Uterus (tissue), 4 donors: Measurements from ENCODE around the gene PTPRN2. TPM values are rescaled to one million over a fixed set of nuclear protein-coding genes. Genes with fewer than 3 reads are reported as not detected.

Source experiments
- DNase-seq, 2 donors: peaks; one replicate each; pipeline ENCODE4 v3.0.0-alpha.2; 2019 to 2020
- H3K27ac ChIP-seq, 2 donors: fragments of 200-600 bp; sonication (generic); 1 replicate in 1 of 2; 2 replicates in 1 of 2; pipeline ENCODE4 v1.5.1; 2016 to 2018
- H3K27me3 ChIP-seq, 2 donors: fragments of 200-600 bp; sonication (generic); one replicate each; pipeline ENCODE4 v1.5.1; 2018 to 2019; ENCODE audit warnings: control low read depth in 1 of 2
- H3K36me3 ChIP-seq, 2 donors: fragments of 200-600 bp; sonication (generic); one replicate each; pipeline ENCODE4 v1.5.1; 2019; ENCODE audit warnings: control low read depth in 1 of 2
- H3K4me1 ChIP-seq, 2 donors: fragments of 200-600 bp; sonication (generic); one replicate each; pipeline ENCODE4 v1.5.1; 2018 to 2019; ENCODE audit warnings: control low read depth in 1 of 2
- H3K4me3 ChIP-seq, 2 donors: fragments of 200-600 bp; sonication (generic); 1 replicate in 1 of 2; 2 replicates in 1 of 2; pipeline ENCODE4 v1.5.1; 2018 to 2019; ENCODE audit warnings: mild to moderate bottlenecking in 1 of 2
- H3K9me3 ChIP-seq, 2 donors: fragments of 200-600 bp; sonication (generic); one replicate each; pipeline ENCODE4 v1.5.1; 2019; ENCODE audit warnings: control low read depth in 1 of 2
- CTCF ChIP-seq, 4 experiments: fragments of 200-600 bp in 2 of 4; fragments of 450-650 bp in 2 of 4; sonication (generic) in 2 of 4; IDR thresholded peaks; one replicate each; pipeline ENCODE4 v1.5.1; 2016 to 2019; ENCODE audit warnings: antibody characterized with exemption in 4 of 4, mild to moderate bottlenecking in 2 of 4, moderate library complexity in 1 of 4
- POLR2A ChIP-seq, 2 donors: fragments of 450-650 bp; IDR thresholded peaks; one replicate each; pipeline ENCODE4 v1.6.1; 2016; ENCODE audit warnings: antibody characterized with exemption in 2 of 2, mild to moderate bottlenecking in 1 of 2, moderate library complexity in 1 of 2
- intact Hi-C: fragments of 100-400 bp; cut with DNase I; formaldehyde crosslinking; loops from one replicate; pipeline ENCODE4 v1.15.1; 2023; ENCODE audit warnings: low total_unique reads
- total RNA-seq, 4 donors: library from RNA; depleted of rRNA in 3 of 4; stranded (reverse); fragments of >200 nt in 3 of 4; gene quantifications; one replicate each; pipeline versions ENCODE4 v1.1.0 to v1.2.4, GENCODE V29; 2014 to 2023
- donor health status: DM: yes; HTN: yes; CAD: no.

Gene PTPRN2
- total RNA-seq, 4 donors from 2014 or later, result 1.2 to 5.2 (median 2.3) TPM

- Histone ChIP-seq H3K27me3 (no peaks in the 10 kb centered on the region), H3K36me3 (no peaks in the 10 kb centered on the region), H3K9me3 (no peaks in the 10 kb centered on the region), H3K4me3 (no peak overlapping the region), H3K4me1 (no peaks in the 10 kb centered on the region), H3K27ac (no peak overlapping the region)
- TF ChIP-seq CTCF (IDR thresholded peaks at IDR 0.05), result no peak
- TF ChIP-seq POLR2A (IDR thresholded peaks at IDR 0.05), result no peak
- intact Hi-C loops, result no loop called here
- DNase-seq, result no peak
Measured at GRCh38 chr7:158489462-158490155, 98.0 kb downstream of the PTPRN2 start.

- H3K27me3 ChIP-seq, result no peaks in the 10 kb centered on the region
- TF ChIP-seq POLR2A (IDR thresholded peaks at IDR 0.05) (no peak), CTCF (IDR thresholded peaks at IDR 0.05) (no peak)
- intact Hi-C loops, result no loop called here
- H3K36me3 ChIP-seq, result no peaks in the 10 kb centered on the region
- no peaks in the 10 kb centered on the region for H3K9me3 ChIP-seq
- no peak overlapping the region for H3K27ac ChIP-seq
- H3K4me1 ChIP-seq, result no peaks in the 10 kb centered on the region
- no peak for DNase-seq
- no peak overlapping the region for H3K4me3 ChIP-seq
Measured at GRCh38 chr7:158488181-158488971, 99.2 kb downstream of the PTPRN2 start.

GRCh38 chr7:158487631-158488151 is 99.9 kb downstream of the PTPRN2 start:
- H3K36me3 ChIP-seq, result no peaks in the 10 kb centered on the region
- no peak overlapping the region for H3K4me3 ChIP-seq
- H3K27ac ChIP-seq, result no peak overlapping the region
- no peaks in the 10 kb centered on the region for H3K4me1 ChIP-seq
- H3K27me3 ChIP-seq, result no peaks in the 10 kb centered on the region
- intact Hi-C loops, result no loop called here
- TF ChIP-seq POLR2A (IDR thresholded peaks at IDR 0.05) (no peak), CTCF (IDR thresholded peaks at IDR 0.05) (no peak)
- DNase-seq, result no peak
- H3K9me3 ChIP-seq, result no peaks in the 10 kb centered on the region

GRCh38 chr7:158486919-158487318 is 100.7 kb downstream of the PTPRN2 start:
- Histone ChIP-seq H3K9me3 (no peaks in the 10 kb centered on the region), H3K4me1 (no peaks in the 10 kb centered on the region), H3K27me3 (no peaks in the 10 kb centered on the region), H3K27ac (no peak overlapping the region), H3K36me3 (no peaks in the 10 kb centered on the region), H3K4me3 (no peak overlapping the region)
- TF ChIP-seq CTCF (IDR thresholded peaks at IDR 0.05), result no peak
- no peak for TF ChIP-seq POLR2A (IDR thresholded peaks at IDR 0.05)
- intact Hi-C loops, result no loop called here
- no peak for DNase-seq
